Pancreas (tissue), 10 donors: ENCODE data around the gene USP53. TPM values are rescaled to one million over a fixed set of nuclear protein-coding genes. Genes with fewer than 3 reads are reported as not detected.
A peak's percentile ranks its signal among the peaks of the same experiment; 100 is the strongest.

Experiments used
- ATAC-seq, 4 donors: fragments of 200-7000 bp; cut with Tn5 transposase; one replicate each; pipeline versions ENCODE4 v1.8.0 to v1.9.1; 2020; ENCODE audit warnings: mild to moderate bottlenecking in 4 of 4, moderate library complexity in 4 of 4
- DNase-seq, 6 donors: peaks; one replicate each; pipeline ENCODE4 v3.0.0-alpha.2; 2020
- FAIRE-seq: peaks from 2 replicates; lab custom pipeline; 2012; peaks lifted over from hg19 to GRCh38; lab: Jason Lieb, UNC
- H3K27ac ChIP-seq, 4 donors: fragments of 200-600 bp; sonication (generic); 1 replicate in 3 of 4; 2 replicates in 1 of 4; pipeline versions ENCODE4 v1.5.0 to v1.8.0; 2020
- H3K27me3 ChIP-seq, 4 donors: fragments of 200-600 bp; one replicate each; pipeline ENCODE4 v1.8.0; 2021
- H3K36me3 ChIP-seq, 3 donors: fragments of 200-600 bp; sonication (generic) in 1 of 3; one replicate each; pipeline versions ENCODE4 v1.5.0 to v1.8.0; 2020 to 2021
- H3K4me1 ChIP-seq, 3 donors: fragments of 200-600 bp; one replicate each; pipeline ENCODE4 v1.8.0; 2021
- H3K4me3 ChIP-seq, 4 donors: fragments of 200-600 bp; sonication (generic) in 2 of 4; one replicate each; pipeline versions ENCODE4 v1.5.0 to v1.8.0; 2020 to 2021
- H3K9me3 ChIP-seq, 4 donors: fragments of 200-600 bp; one replicate each; pipeline ENCODE4 v1.8.0; 2021
- WGBS, 2 donors: extraction: QIAGEN DNeasy Blood & Tissue Kit; methylation state at CpG; one replicate each; pipeline ENCODE4 v1.1.7; 2013; 5-methylcytosine and 5-hydroxymethylcytosine counted together
- intact Hi-C, 3 donors: fragments of 100-400 bp; cut with DNase I; formaldehyde crosslinking; loops; one replicate each; pipeline versions ENCODE4 v1.11.1 to v1.14.2; 2022
- polyA plus RNA-seq, 2 donors: library from polyadenylated mRNA; stranded (reverse); fragments of 200-250 nt; gene quantifications; one replicate each; pipeline ENCODE4 v1.2.3, GENCODE V29; 2013
- total RNA-seq, 6 donors: library from RNA; stranded (reverse); fragmentation: NEBNext Ultra II Directional in 4 of 6; extraction: Animal tissue kit (Norgen Biotek cat#: 25700) in 4 of 6; gene quantifications; one replicate each; pipeline versions ENCODE4 v1.2.1 to v1.2.4, GENCODE V29; 2021 to 2023
- TF ChIP-seq, protein P1 (sequence below), 4 donors: fragments of 200-600 bp; sonication (generic) in 3 of 4; IDR thresholded peaks; one replicate each; pipeline versions ENCODE4 v1.5.0 to v1.8.0; 2021; ENCODE audit warnings: antibody characterized with exemption in 4 of 4
- donor health status: healthy with polysubstance abuse.
- donor health status: DM: no; HTN: no; CAD: no; lungs with moderate emphysema.
- donor health status: DM: no; HTN: no; CAD: no.
- donor health status: control.
- donor health status: control.
- donor health status: Bipolar disorder and iron deficiency.
- donor health status: DM: yes; HTN: yes; CAD: no.
- donor health status: DM: no; HTN: no; CAD: no.
- donor health status: DM: no; HTN: no; CAD: no.
- donor health status: DM: yes; HTN: yes; CAD: no.

USP53 gene
- total and polyA plus RNA-seq, 8 donors: 11.2 to 21.2 (median 15.4) TPM

DNA sequence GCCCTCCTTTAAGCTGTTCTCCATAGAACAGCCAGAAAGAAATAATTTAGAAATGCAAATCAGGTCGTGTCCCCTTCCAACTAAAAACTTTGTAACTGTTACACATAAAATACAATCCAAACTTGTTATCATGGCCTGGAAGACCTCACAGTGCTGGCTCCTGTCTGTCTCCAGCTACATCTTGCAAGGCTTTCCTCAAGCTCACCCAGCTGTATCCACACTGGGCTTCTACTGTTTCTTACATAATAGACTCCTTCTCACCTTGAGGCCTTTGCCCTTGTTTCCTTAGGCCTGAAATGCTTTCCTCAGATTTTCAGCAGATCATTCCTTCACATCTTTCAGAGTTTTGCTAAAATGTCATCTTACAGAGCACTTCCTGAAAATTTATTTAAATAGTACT lies 33.5 kb upstream of the USP53 start:
- H3K4me3 ChIP-seq: no peak overlapping the region
- intact Hi-C loops: no loop called here
- H3K36me3 ChIP-seq: no peaks in the 10 kb centered on the region
- no peaks in the 10 kb centered on the region for H3K27me3 ChIP-seq
- no peaks in the 10 kb centered on the region for H3K9me3 ChIP-seq
- FAIRE-seq (no peak), DNase-seq (no peak), ATAC-seq (no peak)
- WGBS, 2 donors: 65 to 79% methylated on average over 1 of the region's 1 CpG
- no peaks in the 10 kb centered on the region for H3K4me1 ChIP-seq
- TF ChIP-seq, protein P1, sequence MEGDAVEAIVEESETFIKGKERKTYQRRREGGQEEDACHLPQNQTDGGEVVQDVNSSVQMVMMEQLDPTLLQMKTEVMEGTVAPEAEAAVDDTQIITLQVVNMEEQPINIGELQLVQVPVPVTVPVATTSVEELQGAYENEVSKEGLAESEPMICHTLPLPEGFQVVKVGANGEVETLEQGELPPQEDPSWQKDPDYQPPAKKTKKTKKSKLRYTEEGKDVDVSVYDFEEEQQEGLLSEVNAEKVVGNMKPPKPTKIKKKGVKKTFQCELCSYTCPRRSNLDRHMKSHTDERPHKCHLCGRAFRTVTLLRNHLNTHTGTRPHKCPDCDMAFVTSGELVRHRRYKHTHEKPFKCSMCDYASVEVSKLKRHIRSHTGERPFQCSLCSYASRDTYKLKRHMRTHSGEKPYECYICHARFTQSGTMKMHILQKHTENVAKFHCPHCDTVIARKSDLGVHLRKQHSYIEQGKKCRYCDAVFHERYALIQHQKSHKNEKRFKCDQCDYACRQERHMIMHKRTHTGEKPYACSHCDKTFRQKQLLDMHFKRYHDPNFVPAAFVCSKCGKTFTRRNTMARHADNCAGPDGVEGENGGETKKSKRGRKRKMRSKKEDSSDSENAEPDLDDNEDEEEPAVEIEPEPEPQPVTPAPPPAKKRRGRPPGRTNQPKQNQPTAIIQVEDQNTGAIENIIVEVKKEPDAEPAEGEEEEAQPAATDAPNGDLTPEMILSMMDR (IDR thresholded peaks at IDR 0.05): no peak
- H3K27ac ChIP-seq: no peak overlapping the region

DNA sequence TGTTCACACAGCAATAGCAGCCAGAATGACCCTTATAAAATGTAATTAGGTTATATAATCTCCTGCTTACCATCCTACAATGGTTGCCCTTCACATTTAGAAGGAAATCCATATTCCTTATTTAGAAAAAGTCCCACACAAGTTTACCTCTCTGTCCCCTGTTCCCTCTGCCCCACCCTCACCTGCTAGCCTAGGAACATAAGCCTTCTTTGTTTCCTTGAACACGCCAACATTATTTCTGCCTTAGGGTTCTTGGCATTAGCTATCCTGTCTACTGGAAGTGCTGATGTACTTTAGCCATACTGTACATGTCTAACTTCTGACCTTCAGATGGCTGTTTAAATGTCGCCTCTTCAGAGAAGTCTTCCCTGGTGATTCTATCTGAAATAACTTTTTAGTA lies 28.4 kb upstream of the USP53 start:
- ATAC-seq (no peak), DNase-seq (no peak)
- 84 to 91% methylated on average over 2 of the region's 2 CpGs for WGBS, 2 donors

DNA sequence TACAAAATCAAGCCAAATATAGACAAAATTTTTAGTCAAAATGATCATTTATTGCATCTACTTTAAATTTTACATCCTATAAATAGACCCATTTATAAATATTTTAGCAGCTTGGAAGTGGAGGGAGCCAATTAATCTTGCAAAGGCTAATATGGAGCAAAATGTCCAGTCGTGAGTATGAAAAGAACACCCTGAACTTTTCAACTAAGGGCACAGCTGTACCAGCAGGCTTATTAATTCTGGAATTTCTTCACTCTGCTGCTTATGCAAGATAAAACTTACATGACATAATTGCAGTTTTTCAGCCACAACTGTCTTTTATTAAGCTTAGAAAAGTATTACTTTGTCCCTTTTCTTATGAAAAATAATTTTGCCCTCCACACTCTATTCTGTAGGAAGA lies 22.9 kb upstream of the USP53 start:
- intact Hi-C loops: no loop called here
- Histone ChIP-seq H3K27ac (no peak overlapping the region), H3K9me3 (no peaks in the 10 kb centered on the region), H3K4me3 (no peak overlapping the region), H3K4me1 (peaks cover 4 to 17% (median 15%) of the 10 kb centered on the region in 3 donors), H3K27me3 (no peaks in the 10 kb centered on the region), H3K36me3 (no peaks in the 10 kb centered on the region)
- FAIRE-seq (no peak), ATAC-seq (peak; percentile 57 to 89 (median 72)), DNase-seq (no peak)
- TF ChIP-seq, protein P1 (IDR thresholded peaks at IDR 0.05): no peak
- WGBS, 2 donors: 8 to 16% methylated on average over 1 of the region's 1 CpG

More for the DNA sequence above, 28.4 kb upstream of the USP53 start:
- Histone ChIP-seq H3K36me3 (no peaks in the 10 kb centered on the region), H3K9me3 (no peaks in the 10 kb centered on the region), H3K4me1 (peaks cover 2 to 11% (median 10%) of the 10 kb centered on the region in 3 donors), H3K27me3 (no peaks in the 10 kb centered on the region), H3K27ac (no peak overlapping the region), H3K4me3 (no peak overlapping the region)
- TF ChIP-seq, protein P1 (IDR thresholded peaks at IDR 0.05): no peak
- intact Hi-C loops: no loop called here
- no peak for FAIRE-seq

DNA sequence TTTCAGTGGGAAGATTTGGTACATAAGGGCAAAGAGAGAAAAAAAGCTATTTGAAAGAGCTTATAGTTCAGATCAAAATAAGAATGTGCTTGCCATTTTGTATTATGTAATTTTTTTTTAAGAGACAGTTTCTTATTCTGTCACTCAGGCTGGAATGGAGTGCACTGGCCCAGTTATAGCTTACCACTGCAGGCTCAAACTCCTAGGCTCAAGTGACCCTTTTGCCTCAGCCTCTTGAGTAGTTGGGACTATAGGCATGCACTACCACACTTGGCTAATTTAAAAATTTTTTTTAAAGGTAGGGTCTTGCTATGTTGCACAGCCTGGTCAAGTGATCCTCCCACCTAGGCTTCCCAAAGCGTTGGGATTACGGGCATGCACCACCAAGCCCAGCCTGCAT lies 22.2 kb upstream of the USP53 start:
- H3K36me3 ChIP-seq: no peaks in the 10 kb centered on the region
- FAIRE-seq: no peak
- DNase-seq: no peak
- no peak for ATAC-seq
- intact Hi-C loops: no loop called here
- TF ChIP-seq, protein P1 (IDR thresholded peaks at IDR 0.05): no peak
- H3K4me1 ChIP-seq: peaks cover 4 to 17% (median 15%) of the 10 kb centered on the region in 3 donors
- no peaks in the 10 kb centered on the region for H3K27me3 ChIP-seq
- no peak overlapping the region for H3K27ac ChIP-seq
- no peaks in the 10 kb centered on the region for H3K9me3 ChIP-seq
- 93 to 97% methylated on average over 2 of the region's 2 CpGs for WGBS, 2 donors
- H3K4me3 ChIP-seq: no peak overlapping the region

DNA sequence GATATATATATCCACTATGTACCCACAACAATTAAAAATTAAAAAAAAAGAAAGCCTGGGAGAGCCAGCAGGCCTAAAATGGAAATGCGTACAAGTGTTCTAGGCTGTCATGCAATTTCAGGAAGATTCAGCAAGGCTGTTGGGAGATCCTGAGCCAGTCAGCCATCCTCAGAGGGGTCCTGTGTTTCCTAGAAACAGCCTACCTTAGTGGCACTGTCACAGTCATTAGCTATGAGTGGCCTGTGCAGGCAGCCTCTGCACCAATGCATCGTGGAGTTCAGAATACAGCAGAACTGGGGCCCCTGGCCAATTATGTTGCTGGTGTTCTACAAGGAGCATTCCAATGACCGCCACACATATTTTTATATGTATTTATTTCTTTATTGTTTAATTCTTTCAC lies 21.0 kb upstream of the USP53 start:
- H3K36me3 ChIP-seq: no peaks in the 10 kb centered on the region
- H3K27ac ChIP-seq: no peak overlapping the region
- no peaks in the 10 kb centered on the region for H3K27me3 ChIP-seq
- FAIRE-seq: no peak
- 94 to 95% methylated on average over 3 of the region's 3 CpGs for WGBS, 2 donors
- no peak for DNase-seq
- no peak overlapping the region for H3K4me3 ChIP-seq
- no peak for ATAC-seq
- TF ChIP-seq, protein P1 (IDR thresholded peaks at IDR 0.05): no peak
- intact Hi-C loops: no loop called here
- peaks cover 4 to 17% (median 15%) of the 10 kb centered on the region in 3 donors for H3K4me1 ChIP-seq
- no peaks in the 10 kb centered on the region for H3K9me3 ChIP-seq
